Choroid plexus epithelial cell (primary cell): ENCODE measurements around the gene AHSG.
A peak's percentile ranks its signal among the peaks of the same experiment; 100 is the strongest.

Experiments used
- DNase-seq: peaks from one replicate; pipeline ENCODE4 v3.0.0-alpha.2; 2010; ENCODE audit warnings: low read depth
- H3K4me3 ChIP-seq: 2 replicates; pipeline ENCODE4 v1.5.1; 2011; ENCODE audit warnings: low read depth, mild to moderate bottlenecking, control low read depth, low read length, moderate library complexity
- CTCF ChIP-seq: conservative IDR thresholded peaks from 2 replicates; pipeline ENCODE4 v1.5.1; 2011; ENCODE audit warnings: low read depth, mild to moderate bottlenecking, control low read depth, inconsistent platforms, low read length, moderate library complexity

Gene AHSG

GRCh38 chr3:186616299-186616617, 3.4 kb downstream of the AHSG start:
- no peak overlapping the region for H3K4me3 ChIP-seq
- TF ChIP-seq CTCF, result no peak
- DNase-seq, result no peak

GRCh38 chr3:186617036-186617946, 4.4 kb downstream of the AHSG start:
- peak; percentile 92 for TF ChIP-seq CTCF
- DNase-seq, result peak; percentile 97
- H3K4me3 ChIP-seq, result peak overlapping the region; percentile 21

- DNase-seq, result no peak
- TF ChIP-seq CTCF, result no peak
- no peak overlapping the region for H3K4me3 ChIP-seq
Measured at GRCh38 chr3:186618318-186618938, 5.6 kb downstream of the AHSG start.

- DNase-seq, result no peak
- no peak overlapping the region for H3K4me3 ChIP-seq
- no peak for TF ChIP-seq CTCF
Measured at GRCh38 chr3:186619787-186620212, 6.9 kb downstream of the AHSG start.

GRCh38 chr3:186620213-186621092, 7.6 kb downstream of the AHSG start:
- no peak for TF ChIP-seq CTCF
- H3K4me3 ChIP-seq, result no peak overlapping the region
- no peak for DNase-seq

- no peak for TF ChIP-seq CTCF
- no peak overlapping the region for H3K4me3 ChIP-seq
- DNase-seq, result no peak
Measured at GRCh38 chr3:186621894-186622650, 9.2 kb downstream of the AHSG start.
